HG03432 (cell line): ENCODE data around the gene ISOC2.
"Not testable (repeated sequence)": the region's sequence is repeated elsewhere in the genome, so short reads cannot be mapped to it uniquely, and the experiment has no call there.

Source experiments
- ATAC-seq: cut with Tn5 transposase; IDR thresholded peaks from one replicate; pipeline ENCODE4 v1.9.1; 2021; ENCODE audit warnings: mild to moderate bottlenecking, moderate library complexity; ENCODE audit not compliant: unreplicated experiment

ISOC2 gene, protein sequence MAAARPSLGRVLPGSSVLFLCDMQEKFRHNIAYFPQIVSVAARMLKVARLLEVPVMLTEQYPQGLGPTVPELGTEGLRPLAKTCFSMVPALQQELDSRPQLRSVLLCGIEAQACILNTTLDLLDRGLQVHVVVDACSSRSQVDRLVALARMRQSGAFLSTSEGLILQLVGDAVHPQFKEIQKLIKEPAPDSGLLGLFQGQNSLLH

DNA sequence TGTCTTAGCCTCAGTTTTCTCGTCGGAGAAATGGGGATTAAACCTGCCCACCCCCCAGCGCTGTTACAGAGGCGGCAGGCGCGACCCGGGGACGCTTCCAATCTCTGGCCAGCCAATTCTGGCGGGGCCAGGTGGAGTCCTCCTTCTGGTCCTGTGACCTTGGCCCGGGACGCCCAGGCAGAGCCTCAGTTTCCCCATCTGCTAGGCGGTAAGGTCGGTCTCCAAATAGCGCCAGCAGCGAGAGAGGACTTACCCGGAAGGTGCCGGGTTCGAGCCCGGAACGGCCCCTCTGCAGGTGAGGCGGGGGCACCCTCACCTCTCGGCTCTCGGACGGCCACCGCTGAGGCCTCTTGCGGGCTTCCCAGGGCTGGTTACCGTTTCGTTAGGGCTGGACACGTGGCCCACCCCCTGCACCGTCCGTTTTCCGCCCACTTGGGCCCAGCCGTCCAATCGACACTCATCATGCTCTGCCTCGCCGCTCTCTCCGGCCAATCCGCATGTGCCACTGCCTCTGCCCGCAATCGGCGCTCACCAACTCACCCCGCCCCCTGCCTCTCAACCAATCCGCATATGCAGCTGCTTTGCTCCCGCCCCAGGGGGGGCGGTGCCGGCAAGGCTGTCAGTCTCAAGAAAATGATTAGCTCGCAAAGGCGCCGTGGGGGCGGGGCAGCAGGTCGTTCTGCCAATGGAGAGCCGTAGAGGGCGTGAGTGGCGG, at the start of gene ISOC2:
Gene ISOC2 (minus strand): TSS at position 384 of the 715 bp plus-strand sequence. CDS start 5,156 bp downstream, outside the sequence.
- ATAC-seq: peak; percentile 95

DNA sequence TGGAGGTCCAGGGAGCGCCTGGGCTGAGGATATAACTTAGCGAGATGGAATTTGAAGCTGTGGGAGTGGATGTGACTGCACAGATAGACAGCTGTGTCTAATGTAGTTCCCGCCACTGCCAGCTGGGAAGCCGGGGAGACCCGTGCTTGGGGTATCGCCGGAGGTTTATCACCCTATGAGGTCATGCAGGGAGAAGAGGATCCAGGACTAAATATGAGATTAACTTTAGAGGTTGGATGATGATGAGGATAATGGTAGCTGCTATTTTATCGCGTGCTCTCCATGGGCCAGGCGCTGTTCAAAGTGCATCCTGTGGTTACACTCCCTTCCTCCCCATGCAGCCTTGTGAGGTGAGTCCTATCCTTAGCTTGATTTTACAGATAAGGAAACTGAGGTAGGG, 46.7 kb upstream of the ISOC2 start:
- no peak for ATAC-seq

DNA sequence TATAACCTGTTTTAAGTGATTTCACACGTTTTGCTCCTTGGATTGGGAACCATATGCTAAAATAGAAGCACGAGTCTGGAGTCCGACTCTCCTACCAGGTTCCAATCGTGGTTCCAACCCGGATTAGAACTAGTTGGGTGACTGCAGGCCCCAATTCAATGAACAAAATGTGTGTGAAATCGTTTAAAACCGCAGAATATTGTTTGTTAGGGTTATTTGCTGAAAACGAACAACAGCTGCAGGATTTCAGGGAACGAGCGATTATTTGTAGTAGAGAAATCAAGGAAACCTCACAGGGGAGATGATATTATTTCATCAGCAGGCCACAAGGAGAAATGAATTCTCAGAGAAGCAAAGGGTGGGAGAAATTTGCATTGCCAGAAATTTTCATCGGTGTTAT, 43.5 kb upstream of the ISOC2 start:
- ATAC-seq: no peak

DNA sequence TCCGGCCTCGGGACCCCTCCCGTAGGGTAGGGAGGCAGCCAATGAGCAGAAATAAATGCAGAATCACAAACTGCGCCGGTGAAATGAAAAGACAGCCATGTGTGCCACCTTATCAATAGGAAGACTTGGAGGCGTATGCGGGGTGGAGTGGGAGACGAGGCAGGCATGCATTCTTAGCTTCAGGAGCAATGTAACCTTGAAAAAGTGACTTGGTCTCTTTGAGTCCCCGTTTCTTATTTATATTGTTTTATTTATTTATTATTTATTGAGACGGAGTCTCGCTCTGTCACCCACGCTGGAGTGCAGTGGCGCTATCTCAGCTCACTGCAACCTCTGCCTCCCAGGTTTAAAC, 42.8 kb upstream of the ISOC2 start:
- peak; percentile 13 for ATAC-seq

DNA sequence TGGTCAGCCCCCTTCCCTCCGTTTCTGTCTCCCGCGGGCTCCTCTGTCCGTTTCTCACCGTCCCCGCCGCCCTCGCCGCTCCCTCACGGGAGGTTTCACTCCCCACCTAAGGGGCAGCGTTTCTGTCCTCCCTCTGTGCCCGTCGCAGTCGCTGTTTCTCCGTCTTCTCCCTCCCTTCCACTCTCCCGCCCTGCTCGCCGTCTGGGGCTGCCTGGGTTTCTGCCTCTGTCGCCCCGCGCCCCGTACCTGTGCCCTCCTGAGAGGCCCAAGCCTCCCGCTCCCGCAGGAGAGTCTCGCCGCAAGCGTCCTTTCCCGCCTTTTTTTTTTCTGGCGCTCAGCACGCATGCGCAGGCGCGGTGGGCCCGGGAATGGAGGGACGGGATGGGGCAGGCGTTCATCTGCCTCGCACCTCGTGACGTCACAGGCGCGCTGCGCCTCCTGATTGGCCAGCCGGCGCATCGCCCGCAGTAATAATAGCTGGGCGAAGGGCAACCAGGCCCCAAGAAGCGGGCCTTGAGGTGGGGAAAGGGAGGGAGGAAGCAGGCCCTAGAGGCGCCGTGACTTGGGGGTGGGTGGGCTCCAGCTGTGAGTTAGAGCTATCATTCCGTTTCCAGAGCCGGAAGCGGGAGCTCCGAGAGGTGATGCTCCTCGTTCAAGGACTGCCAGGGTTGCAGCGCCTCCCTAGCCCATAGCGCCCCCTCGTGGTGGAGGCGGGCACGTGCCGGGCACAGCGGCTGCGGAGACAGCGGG, 42.2 kb upstream of the ISOC2 start:
- peak; percentile 94 for ATAC-seq

DNA sequence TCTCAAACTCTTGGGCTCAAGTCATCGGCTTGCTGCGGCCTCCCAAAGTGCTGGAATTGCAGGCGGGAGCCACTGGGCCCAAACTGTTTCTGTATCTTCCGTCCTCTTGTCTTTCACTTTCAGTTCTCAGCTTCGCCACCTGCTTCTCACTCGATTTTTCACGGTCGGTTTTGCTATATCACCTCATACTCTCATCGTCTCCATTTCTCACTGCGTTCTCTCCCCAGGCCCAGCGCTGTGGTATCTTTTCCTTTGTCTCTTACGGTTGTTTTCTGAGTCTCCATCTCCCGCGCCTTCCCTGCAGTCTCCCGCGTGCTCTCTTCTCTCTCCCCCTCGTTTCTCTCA, 41.7 kb upstream of the ISOC2 start:
- no peak for ATAC-seq

DNA sequence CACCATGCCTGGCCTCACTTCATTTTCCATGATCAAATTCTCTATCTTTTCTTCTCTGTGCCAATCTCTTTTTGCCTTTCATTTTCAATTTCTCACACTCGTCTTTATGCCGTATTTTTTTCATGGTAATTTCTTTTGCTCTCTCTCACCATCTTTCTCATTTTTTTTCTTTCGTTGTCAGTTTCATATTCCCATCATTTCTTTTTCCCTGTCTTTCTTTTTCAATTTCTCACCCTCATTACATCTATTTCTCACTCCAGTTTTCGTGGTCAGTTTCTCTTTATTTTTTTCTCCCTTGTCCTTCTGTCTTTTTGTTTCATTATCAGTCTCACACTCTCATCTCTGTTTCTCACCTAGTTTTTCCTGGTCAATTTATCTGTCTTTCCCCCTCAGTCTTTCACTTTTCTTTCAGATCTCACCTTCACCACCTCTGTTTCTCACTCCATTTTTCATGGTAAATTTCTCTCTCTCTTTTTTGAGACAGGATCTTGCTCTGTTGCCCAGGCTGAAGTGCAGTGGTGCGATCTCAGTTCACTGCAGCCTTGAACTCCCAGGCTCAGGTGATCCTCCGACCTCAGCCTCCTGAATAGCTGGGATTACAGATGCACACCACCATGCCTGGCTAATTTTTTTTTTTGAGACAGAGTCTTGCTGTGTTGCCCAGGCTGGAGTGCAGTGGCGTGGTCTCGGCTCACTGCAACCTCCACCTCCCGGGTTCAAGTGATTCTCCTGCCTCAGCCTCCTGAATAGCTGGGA, 40.9 kb upstream of the ISOC2 start:
- ATAC-seq: no peak

DNA sequence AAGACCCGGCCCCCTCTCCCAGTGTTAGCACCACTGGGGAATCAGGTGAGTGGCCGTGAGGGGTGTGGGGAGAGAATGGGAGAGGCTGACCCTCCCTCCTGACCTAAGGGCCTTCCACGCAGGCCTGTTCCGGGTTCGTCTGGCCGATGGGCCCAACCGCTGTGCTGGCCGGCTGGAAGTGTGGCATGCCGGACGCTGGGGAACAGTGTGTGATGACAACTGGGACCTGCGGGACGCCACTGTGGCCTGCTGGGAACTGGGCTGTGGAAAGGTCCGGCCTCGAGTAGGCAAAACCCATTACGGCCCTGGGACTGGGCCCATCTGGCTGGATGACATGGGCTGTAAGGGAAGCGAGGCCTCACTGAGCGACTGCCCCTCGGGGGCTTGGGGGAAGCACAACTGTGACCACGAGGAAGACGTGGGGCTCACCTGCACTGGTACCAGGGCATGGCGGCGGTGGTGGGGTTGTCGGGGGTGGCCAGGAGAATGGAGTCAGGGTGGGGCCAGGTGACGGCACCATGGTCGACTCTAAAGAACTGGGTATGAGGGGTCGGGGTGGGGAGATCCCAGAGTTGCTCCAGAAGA, 39.0 kb upstream of the ISOC2 start:
- no peak for ATAC-seq

DNA sequence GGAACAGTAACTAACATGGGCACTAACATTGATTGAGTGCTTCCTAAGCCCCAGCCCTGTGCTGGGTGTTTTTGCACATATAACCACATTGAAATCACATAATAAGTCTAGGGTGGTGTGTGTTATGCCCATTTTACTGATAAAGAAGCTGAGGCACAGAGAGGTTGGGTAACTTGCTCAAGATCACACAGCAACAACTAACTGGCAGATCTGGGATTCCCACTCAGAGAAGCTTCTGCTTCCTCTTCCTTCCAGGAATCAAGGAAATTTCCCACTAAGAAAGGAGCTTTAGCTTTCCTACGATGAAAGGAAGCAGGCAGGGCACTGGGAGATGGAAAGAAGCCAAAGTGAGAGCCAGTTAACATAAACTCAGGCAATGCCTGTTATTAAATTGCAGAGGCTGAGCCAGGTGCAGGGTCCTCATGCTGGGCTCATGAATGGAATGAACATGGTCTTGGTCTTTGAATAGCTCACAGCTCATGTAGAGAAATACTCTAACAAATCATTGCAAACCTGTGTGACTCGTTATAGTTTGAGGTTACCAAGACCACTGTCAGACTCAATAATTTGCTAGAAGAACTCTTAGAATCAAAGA, 36.9 kb upstream of the ISOC2 start:
- no peak for ATAC-seq

DNA sequence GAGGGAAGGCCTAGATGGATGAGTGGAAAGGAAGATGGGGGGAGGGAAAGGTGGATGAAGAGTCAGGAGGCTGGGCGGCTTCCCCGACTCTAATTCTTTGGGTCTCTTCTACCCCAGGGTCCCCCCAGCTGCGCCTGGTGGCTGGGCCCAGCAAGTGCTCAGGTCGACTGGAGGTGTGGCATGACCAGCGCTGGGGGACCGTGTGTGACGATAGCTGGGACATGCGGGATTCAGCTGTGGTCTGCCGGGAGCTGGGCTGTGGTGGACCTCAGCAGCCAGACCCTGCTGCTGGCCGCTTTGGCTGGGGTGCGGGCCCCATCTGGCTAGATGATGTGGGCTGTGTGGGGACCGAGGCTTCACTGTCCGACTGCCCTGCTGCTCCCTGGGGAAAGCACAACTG, 36.3 kb upstream of the ISOC2 start:
- ATAC-seq: no peak

DNA sequence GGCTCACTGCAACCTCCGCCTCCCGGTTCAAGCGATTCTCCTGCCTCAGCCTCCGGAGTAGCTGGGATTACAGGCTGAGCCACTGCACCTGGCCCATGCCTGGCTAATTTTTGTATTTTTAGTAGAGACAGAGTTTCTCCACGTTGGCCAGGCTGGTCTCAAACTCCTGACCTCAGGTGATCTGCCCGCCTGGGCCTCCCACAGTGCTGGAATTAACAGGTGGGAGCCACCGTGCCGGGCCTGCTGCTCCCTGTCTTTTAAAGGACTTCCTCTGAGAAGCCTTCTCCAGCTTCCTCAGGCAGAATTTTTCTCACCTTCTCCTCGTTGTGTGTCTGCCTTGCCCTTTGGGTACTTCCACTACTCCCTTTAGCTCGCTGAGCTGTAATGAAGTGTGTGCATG, 35.4 kb upstream of the ISOC2 start:
- ATAC-seq: not testable (repeated sequence)

DNA sequence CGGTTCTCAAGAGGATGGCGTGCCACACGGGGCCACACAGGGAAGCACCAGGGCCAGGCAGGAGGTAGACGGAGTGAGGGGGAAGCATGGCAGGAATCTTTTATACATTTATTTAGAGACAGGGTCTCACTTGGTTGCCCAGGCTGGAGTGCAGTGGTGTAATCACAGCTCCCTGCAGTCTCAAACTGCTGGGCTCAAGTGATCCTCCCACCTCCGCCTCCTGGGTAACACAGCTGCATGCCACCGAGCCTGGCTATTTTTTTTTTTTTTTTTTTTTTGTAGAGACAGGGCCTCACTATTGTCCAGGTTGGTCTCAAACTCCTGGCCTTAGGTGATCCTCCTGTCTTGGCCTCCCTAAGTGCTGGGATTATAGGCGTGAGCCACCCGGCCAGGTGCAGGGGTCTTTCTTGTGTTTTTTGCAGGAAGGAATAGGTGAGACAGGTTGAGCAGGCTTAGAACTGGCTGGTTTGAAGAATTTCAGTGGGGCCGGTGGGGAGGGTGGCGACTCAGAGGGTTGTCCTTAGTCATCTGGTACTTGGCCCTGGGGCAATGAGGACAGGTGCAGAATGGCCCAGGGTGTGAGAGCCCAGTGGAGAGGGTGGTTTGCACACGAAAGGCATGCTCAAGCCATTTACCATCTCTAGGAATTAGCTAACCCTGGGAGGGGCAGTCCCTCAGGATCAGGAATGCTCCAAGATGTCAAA, 34.4 kb upstream of the ISOC2 start:
- no peak for ATAC-seq

DNA sequence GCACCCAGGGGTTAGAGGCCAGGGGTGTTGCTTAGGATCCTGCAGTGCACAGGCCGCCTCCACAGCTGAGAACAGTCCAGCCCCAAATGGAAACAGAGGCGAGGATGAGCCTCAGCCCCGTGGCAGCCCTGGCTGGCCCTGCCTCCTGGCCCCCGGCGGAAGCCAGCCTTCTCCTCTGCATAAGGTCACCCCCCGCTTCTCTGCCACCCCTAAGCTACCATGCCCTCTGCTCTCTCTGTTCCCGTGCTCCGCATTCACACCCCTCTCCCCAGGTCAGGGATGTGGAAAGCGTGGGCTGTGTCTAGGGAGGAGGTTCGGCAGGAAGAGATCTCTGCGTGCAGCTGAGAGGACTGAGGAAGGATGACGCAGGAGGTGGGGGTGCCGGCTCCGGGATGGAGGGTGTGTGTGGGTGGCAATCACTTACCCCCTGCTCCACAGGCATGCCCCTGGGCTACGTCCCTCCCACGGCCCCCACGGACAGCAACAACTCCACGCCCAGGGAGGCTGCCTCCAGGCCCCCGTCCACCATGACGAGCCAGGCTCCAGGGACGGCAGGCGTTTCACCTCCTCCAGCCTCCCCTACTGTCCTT, 32.8 kb upstream of the ISOC2 start:
- no peak for ATAC-seq

DNA sequence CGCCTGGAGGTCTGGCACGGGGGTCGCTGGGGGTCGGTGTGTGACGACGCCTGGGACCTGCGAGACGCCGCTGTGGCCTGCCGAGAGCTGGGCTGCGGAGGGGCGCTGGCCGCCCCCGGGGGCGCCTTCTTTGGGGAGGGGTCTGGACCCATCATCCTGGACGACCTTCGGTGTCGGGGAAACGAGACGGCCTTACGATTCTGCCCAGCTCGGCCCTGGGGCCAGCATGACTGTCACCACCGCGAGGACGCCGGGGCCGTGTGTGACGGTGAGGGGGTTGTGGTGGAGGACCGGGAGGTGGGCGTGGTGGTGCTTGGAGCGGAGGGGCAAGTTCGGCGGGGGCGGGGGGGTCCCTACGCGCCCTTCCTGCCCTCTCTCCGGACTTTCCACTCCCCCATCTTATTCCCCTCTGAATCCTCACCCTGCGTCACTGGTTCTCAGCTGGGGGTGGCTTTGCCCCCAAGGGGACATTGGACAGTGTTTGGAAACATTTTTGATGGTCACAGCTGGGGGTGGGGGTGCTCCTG, 32.3 kb upstream of the ISOC2 start:
- ATAC-seq: no peak

DNA sequence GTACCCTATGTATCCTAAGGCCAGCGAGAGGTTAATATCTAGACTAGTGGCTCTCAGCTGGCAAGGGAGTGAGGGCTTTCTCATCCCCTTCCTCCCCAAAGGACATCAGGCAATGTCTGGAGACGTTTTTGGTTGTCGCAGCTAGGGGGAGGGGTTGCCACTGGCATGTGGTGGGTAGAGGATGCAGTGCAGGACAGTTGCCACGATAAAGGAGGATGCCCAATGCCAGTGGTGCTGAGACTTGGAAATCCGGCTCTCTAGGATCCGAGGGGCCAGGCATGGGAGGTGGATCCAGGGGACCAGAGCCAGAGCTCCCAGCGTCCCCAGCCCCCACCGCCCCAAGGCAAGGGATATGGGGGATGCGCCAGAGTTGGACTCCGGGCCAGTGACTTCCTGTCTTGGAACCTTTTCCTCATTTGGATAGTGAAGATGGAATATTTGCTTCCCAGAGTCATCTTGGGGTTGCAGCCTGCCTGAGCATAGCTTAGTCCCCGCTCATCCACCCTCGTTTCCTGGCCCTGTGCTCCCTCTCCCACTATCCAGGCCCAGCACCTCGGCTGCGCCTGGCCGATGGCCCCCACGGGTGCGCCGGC, 31.7 kb upstream of the ISOC2 start:
- ATAC-seq: no peak

DNA sequence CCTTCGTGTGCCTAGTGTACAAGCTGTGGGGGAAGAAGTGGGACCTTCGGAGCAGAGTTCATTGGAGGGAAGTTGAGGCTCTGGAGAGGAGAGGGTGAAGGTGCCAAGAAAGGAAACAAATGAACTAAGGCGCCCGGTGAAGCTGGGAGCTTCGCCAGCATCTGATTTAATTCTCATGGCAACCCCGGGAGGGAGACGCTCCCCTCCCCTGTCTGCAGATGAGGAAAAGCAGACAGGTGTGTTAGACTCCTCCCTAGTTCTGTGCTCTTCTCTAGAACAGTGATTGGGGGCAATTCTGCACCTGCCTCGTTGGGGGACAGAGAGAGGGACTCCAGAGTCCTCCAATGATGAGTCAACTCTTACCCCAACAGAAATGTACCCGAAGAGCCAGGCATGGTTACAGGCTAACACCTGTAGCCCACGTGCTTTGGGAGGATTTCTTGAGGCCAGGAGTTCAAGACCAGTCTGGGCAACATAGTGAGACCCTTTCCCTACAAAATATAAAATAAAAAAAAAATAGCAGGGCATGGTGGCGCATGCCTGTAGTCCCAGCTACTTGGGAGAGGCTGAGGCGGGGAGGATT, 31.0 kb upstream of the ISOC2 start:
- no peak for ATAC-seq

DNA sequence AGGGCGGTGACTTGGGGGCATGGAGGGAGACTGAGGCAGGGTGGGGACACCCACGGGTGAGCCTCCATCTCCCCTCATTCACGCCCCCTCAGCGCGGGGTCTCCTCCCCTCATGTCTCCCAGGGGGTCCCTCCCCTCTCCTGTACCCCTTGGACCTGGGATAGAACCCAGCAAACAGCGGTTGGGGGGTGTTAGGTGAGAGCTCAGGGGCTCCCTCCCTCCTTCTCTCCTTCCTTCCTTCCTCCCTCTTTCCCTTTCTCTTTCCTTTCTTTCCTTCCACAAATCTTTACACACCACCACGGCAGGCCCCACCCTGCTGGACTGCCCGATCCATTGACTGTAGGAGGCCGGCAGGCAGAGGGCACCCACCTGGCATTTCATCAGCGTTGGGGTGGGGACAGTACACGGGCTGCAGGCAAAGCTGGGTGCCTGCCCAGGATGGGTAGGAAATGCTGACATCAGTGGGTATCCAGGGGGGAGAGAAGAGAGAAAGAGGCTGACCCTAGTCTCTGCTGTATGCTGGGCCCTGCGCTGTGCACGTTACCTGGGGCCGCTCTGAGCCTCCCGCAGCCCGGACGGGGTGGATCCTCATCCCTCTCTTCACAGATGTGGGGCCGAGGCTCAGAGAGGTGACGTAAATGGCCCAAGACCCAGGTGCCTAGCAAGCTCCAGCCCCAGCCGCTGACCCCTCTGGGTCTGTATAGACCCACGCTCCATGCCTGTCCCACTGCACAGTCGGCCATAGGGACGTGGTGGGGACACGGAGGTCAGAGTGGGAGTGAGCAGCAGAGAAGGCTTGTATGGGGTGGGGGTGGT, 30.3 kb upstream of the ISOC2 start:
- no peak for ATAC-seq
